ENCODE data around the gene USP7.

The USP7 gene

DNA sequence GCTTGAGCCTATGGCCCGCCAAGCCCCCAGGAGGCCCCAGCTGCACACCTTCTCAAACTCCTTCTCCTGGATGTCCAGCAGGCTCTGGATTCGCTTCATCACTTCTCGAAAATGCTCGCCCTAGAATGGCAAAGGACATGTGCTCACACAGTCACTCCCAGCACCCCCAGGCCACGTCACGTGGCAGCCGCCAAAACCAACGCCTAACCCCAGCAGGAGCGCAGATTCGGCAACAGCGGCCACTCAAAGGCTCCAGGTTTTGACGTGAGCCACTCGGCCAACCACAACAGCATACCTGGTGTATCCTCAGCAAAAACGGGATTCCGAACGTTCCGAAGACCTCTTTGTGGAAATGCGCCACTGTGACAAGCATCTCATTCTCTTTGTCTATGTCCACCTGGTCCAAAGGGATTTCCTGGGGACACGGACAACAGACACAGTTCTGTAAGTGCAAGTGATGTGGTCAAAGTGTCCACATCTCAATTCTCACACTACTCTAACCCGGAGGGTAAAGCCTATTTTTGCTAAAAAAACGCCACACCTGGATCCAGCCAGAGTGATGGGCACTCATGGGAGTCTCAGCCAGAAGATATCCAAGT lies 68.9 kb downstream of the USP7 start:
- ChIA-PET CTCF (interaction anchor here (0.6 to 2.3 kb wide), 4 partner anchors 9 to 1876 kb away, joined by 3 to 9 read pairs (median 6); no protein-coding TSS in a partner anchor), POLR2A (no interaction called here)
- over 99% methylated on average over 20 of the region's 21 CpGs for WGBS (ENCODE audit: insufficient coverage)
- Histone ChIP-seq H3K9me3 (ENCODE audit: control extremely low read depth in 1 of 5, control insufficient read depth in 4 of 5, insufficient read depth in 2 of 5, low read depth in 1 of 5, low read length in 4 of 5) (no peaks in the 10 kb centered on the region), H3K4me3 (ENCODE audit: control insufficient read depth in 1 of 7, extremely low read depth in 1 of 7, insufficient read depth in 4 of 7, low read depth in 2 of 7, low read length in 6 of 7) (no peak overlapping the region), H3K36me3 (ENCODE audit: control insufficient read depth in 4 of 4, insufficient read depth in 4 of 4, low read length in 3 of 4) (peaks cover 15 to 95% (median 66%) of the 10 kb centered on the region in 4 experiments), H3K27me3 (replicated peaks in 2 of 5; ENCODE audit: control insufficient read depth in 4 of 5, insufficient read depth in 5 of 5, low read length in 4 of 5) (no peaks in the 10 kb centered on the region), H3K27ac (ENCODE audit: insufficient read depth in 1 of 2, low read depth in 1 of 2, low read length in 2 of 2, poor library complexity in 1 of 2, severe bottlenecking in 2 of 2) (no peak overlapping the region), H3K4me1 (ENCODE audit: control extremely low read depth in 1 of 4, control insufficient read depth in 4 of 4, insufficient read depth in 4 of 4, low read length in 3 of 4) (no peaks in the 10 kb centered on the region)
- DNase-seq, result no peak

DNA sequence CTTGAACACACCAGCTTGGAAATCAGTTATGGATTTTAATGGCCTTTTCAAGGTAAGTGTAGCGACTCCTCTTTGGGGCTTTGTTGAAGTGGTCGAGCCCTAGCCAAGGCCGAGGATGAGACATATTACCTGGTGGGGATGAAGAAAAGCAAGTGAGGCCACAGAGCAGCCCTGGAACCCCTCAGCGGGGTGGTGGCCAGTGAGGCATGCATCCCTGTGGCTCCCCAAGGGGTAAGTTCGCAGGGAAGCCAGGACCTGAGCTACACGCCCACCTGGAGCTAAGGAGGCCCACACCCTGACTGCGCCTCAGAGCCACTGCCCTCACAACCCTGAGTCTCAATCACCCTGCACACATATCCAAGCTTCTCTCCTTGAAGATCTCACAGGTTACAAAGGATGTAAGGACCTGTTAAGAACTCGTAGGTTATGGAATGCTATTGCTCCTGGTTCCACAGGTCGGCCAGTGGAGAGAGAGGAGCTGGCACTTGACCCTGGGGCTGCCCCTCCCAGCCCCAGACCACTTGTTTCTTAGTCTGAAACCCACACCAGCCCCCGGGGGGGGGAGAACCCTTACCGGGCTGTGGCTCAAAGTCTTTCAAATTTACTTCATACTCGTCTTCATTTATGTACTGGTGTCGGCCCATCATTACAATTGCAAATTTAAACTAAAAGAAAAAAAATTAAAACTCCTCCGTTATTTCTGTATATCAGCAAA lies 69.6 kb downstream of the USP7 start:
- no peak overlapping the region for H3K4me3 ChIP-seq (ENCODE audit: control insufficient read depth in 1 of 7, extremely low read depth in 1 of 7, insufficient read depth in 4 of 7, low read depth in 2 of 7, low read length in 6 of 7)
- CTCF ChIA-PET, result interaction anchor here (0.7 to 1.5 kb wide), 5 partner anchors 13 to 231 kb away, joined by 3 to 5 read pairs (median 3); no protein-coding TSS in a partner anchor

DNA sequence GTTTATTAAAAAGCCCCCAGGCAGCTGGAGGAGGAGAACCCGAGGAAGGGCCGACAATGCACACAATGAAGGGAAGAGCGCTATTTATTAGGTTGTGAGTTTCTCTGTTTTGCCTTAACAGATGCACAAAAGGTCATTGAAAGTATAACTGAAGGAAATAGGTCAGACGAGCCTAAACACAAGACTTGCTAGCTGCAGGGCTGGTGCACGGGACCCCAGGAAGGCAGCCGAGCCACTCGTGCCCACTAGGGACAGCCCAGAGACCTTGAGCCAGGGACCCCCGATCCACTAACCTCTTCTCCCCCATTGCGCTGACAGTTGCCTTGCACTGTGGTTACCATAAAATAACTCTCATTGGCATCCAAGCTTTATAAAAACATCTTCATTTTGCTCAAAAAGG lies 70.3 kb downstream of the USP7 start:
- Histone ChIP-seq H3K27ac (ENCODE audit: insufficient read depth in 1 of 2, low read depth in 1 of 2, low read length in 2 of 2, poor library complexity in 1 of 2, severe bottlenecking in 2 of 2) (no peak overlapping the region), H3K36me3 (ENCODE audit: control insufficient read depth in 4 of 4, insufficient read depth in 4 of 4, low read length in 3 of 4) (peaks cover 10 to 85% (median 58%) of the 10 kb centered on the region in 4 experiments), H3K9me3 (ENCODE audit: control extremely low read depth in 1 of 5, control insufficient read depth in 4 of 5, insufficient read depth in 2 of 5, low read depth in 1 of 5, low read length in 4 of 5) (no peaks in the 10 kb centered on the region), H3K4me3 (ENCODE audit: control insufficient read depth in 1 of 7, extremely low read depth in 1 of 7, insufficient read depth in 4 of 7, low read depth in 2 of 7, low read length in 6 of 7) (no peak overlapping the region), H3K27me3 (replicated peaks in 2 of 5; ENCODE audit: control insufficient read depth in 4 of 5, insufficient read depth in 5 of 5, low read length in 4 of 5) (no peaks in the 10 kb centered on the region), H3K4me1 (ENCODE audit: control extremely low read depth in 1 of 4, control insufficient read depth in 4 of 4, insufficient read depth in 4 of 4, low read length in 3 of 4) (no peaks in the 10 kb centered on the region)
- 96% methylated on average over 9 of the region's 9 CpGs for WGBS (ENCODE audit: insufficient coverage)
- POLR2A ChIA-PET, result no interaction called here
- CTCF ChIA-PET, result interaction anchor here (1.2 to 1.5 kb wide), 4 partner anchors 13 to 232 kb away, joined by 3 to 5 read pairs (median 4); no protein-coding TSS in a partner anchor
- DNase-seq, result no peak

More for the DNA sequence above, 69.6 kb downstream of the USP7 start:
- H3K36me3 ChIP-seq (ENCODE audit: control insufficient read depth in 4 of 4, insufficient read depth in 4 of 4, low read length in 3 of 4), result peaks cover 15 to 92% (median 64%) of the 10 kb centered on the region in 4 experiments
- 95% methylated on average over 13 of the region's 14 CpGs for whole genome bisulfite sequencing (ENCODE audit: insufficient coverage)
- no peaks in the 10 kb centered on the region for H3K4me1 ChIP-seq (ENCODE audit: control extremely low read depth in 1 of 4, control insufficient read depth in 4 of 4, insufficient read depth in 4 of 4, low read length in 3 of 4)
- no peak overlapping the region for H3K27ac ChIP-seq (ENCODE audit: insufficient read depth in 1 of 2, low read depth in 1 of 2, low read length in 2 of 2, poor library complexity in 1 of 2, severe bottlenecking in 2 of 2)
- no peak for DNase-seq
- H3K9me3 ChIP-seq (ENCODE audit: control extremely low read depth in 1 of 5, control insufficient read depth in 4 of 5, insufficient read depth in 2 of 5, low read depth in 1 of 5, low read length in 4 of 5), result no peaks in the 10 kb centered on the region
- POLR2A ChIA-PET, result no interaction called here
- no peaks in the 10 kb centered on the region for H3K27me3 ChIP-seq (replicated peaks in 2 of 5; ENCODE audit: control insufficient read depth in 4 of 5, insufficient read depth in 5 of 5, low read length in 4 of 5)

DNA sequence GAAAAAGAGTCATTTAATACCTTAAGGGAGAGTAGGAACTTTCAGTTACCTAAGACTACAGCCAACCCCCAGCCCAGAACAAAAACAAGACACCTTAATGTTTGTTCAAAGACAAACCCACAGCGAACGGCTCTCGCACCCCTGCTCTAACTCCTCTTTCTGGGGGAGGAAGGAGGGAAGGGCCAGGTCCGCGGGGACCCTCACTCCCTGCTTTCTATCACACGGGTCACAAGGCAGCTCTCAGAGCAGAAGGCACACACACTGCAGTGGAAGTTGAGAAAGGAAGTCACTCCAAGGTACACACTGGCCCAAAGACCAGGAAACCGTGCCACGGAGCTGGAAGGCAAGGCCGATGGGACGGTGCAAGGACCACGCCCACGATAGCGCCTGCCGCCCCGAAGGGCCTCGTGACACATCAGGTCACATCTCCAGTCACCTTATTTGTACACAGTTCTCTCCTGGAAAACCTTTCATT lies 71.6 kb downstream of the USP7 start:
- CTCF ChIA-PET, result interaction anchor here (1.0 to 4.7 kb wide), 3 partner anchors 8 to 23 kb away, joined by 3 to 34 read pairs (median 3); no protein-coding TSS in a partner anchor
- Histone ChIP-seq H3K27me3 (replicated peaks in 2 of 5; ENCODE audit: control insufficient read depth in 4 of 5, insufficient read depth in 5 of 5, low read length in 4 of 5) (no peaks in the 10 kb centered on the region), H3K9me3 (ENCODE audit: control extremely low read depth in 1 of 5, control insufficient read depth in 4 of 5, insufficient read depth in 2 of 5, low read depth in 1 of 5, low read length in 4 of 5) (no peaks in the 10 kb centered on the region), H3K36me3 (ENCODE audit: control insufficient read depth in 4 of 4, insufficient read depth in 4 of 4, low read length in 3 of 4) (peaks cover 7 to 73% (median 48%) of the 10 kb centered on the region in 4 experiments), H3K4me3 (ENCODE audit: control insufficient read depth in 1 of 7, extremely low read depth in 1 of 7, insufficient read depth in 4 of 7, low read depth in 2 of 7, low read length in 6 of 7) (no peak overlapping the region), H3K4me1 (ENCODE audit: control extremely low read depth in 1 of 4, control insufficient read depth in 4 of 4, insufficient read depth in 4 of 4, low read length in 3 of 4) (no peaks in the 10 kb centered on the region), H3K27ac (ENCODE audit: insufficient read depth in 1 of 2, low read depth in 1 of 2, low read length in 2 of 2, poor library complexity in 1 of 2, severe bottlenecking in 2 of 2) (no peak overlapping the region)
- DNase-seq, result no peak
- POLR2A ChIA-PET, result interaction anchor here (0.8 kb wide), 1 partner anchor 10 kb away, joined by 4 read pairs; no protein-coding TSS in a partner anchor
- WGBS (ENCODE audit: insufficient coverage), result 97% methylated on average over 15 of the region's 16 CpGs

DNA sequence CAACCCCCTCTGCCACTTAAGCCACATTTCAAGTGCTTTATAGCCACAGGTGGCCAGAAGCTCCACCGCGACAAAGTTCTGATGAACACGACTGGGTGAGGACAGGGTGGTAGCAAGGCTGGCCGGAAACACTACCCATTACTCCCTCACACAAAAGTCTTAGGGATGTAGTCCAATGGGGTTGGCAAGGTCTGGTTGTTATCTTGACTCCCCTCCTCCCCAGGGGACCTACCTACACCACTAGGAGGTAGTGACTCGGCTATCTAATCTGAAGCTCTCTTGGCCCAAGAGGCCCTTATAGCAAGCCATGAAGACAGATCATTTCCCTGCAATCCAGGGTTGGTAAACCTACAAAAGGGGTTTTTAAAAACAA lies 73.2 kb downstream of the USP7 start:
- no peak for DNase-seq
- Histone ChIP-seq H3K4me3 (ENCODE audit: control insufficient read depth in 1 of 7, extremely low read depth in 1 of 7, insufficient read depth in 4 of 7, low read depth in 2 of 7, low read length in 6 of 7) (no peak overlapping the region), H3K9me3 (ENCODE audit: control extremely low read depth in 1 of 5, control insufficient read depth in 4 of 5, insufficient read depth in 2 of 5, low read depth in 1 of 5, low read length in 4 of 5) (no peaks in the 10 kb centered on the region), H3K27me3 (replicated peaks in 2 of 5; ENCODE audit: control insufficient read depth in 4 of 5, insufficient read depth in 5 of 5, low read length in 4 of 5) (peaks cover 0 to 13% (median 6%) of the 10 kb centered on the region in 5 experiments), H3K36me3 (ENCODE audit: control insufficient read depth in 4 of 4, insufficient read depth in 4 of 4, low read length in 3 of 4) (peaks cover 7 to 59% (median 40%) of the 10 kb centered on the region in 4 experiments), H3K4me1 (ENCODE audit: control extremely low read depth in 1 of 4, control insufficient read depth in 4 of 4, insufficient read depth in 4 of 4, low read length in 3 of 4) (no peaks in the 10 kb centered on the region), H3K27ac (ENCODE audit: insufficient read depth in 1 of 2, low read depth in 1 of 2, low read length in 2 of 2, poor library complexity in 1 of 2, severe bottlenecking in 2 of 2) (no peak overlapping the region)
- 70% methylated on average over 2 of the region's 5 CpGs for WGBS (ENCODE audit: insufficient coverage)
- ChIA-PET POLR2A (interaction anchor here (0.6 kb wide), 1 partner anchor 16 kb away, joined by 3 read pairs; no protein-coding TSS in a partner anchor), CTCF (interaction anchor here (1.3 to 4.7 kb wide), 7 partner anchors 8 to 244 kb away, joined by 3 to 34 read pairs (median 4); no protein-coding TSS in a partner anchor)

DNA sequence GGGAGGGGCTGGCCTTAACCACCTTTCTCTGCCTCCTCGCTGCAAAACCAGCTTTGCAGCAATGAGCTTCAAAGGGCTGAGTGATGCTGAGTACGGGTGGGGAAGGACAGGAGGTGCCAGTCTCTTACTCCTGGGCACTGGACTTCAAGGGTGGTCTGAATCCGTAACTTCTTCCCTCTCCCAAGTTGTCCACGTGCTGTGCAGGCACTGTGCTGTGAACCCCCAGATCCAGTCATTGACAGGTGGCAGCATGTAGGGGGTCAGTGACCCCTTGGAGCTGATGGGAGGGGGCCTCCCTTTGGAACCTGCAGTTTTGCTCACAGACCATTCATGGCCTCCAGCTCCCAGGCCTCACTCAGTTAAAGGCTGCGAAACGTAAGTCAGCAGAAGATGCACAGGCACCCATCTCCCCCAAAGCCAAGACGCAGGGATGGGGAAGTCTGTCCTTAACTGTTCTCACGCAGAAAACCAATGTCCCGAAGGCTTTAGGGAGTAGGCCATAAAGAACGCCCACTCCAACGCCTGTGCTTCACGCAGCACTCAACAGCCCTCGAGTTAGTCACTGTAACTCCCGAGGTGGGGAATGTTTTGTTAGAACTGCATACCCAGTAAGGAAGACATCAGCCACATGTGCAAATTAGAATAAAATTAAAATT lies 73.7 kb downstream of the USP7 start:
- H3K4me1 ChIP-seq (ENCODE audit: control extremely low read depth in 1 of 4, control insufficient read depth in 4 of 4, insufficient read depth in 4 of 4, low read length in 3 of 4), result no peaks in the 10 kb centered on the region
- H3K27ac ChIP-seq (ENCODE audit: insufficient read depth in 1 of 2, low read depth in 1 of 2, low read length in 2 of 2, poor library complexity in 1 of 2, severe bottlenecking in 2 of 2), result no peak overlapping the region
- no peaks in the 10 kb centered on the region for H3K9me3 ChIP-seq (ENCODE audit: control extremely low read depth in 1 of 5, control insufficient read depth in 4 of 5, insufficient read depth in 2 of 5, low read depth in 1 of 5, low read length in 4 of 5)
- ChIA-PET CTCF (interaction anchor here (0.7 to 4.7 kb wide), 11 partner anchors 8 to 244 kb away, joined by 3 to 34 read pairs (median 3); no protein-coding TSS in a partner anchor), POLR2A (interaction anchor here (0.6 kb wide), 1 partner anchor 16 kb away, joined by 3 read pairs; no protein-coding TSS in a partner anchor)
- DNase-seq, result no peak
- WGBS (ENCODE audit: insufficient coverage), result 89% methylated on average over 12 of the region's 14 CpGs
- peaks cover 0 to 18% (median 6%) of the 10 kb centered on the region in 5 experiments for H3K27me3 ChIP-seq (replicated peaks in 2 of 5; ENCODE audit: control insufficient read depth in 4 of 5, insufficient read depth in 5 of 5, low read length in 4 of 5)
- peaks cover 3 to 54% (median 36%) of the 10 kb centered on the region in 4 experiments for H3K36me3 ChIP-seq (ENCODE audit: control insufficient read depth in 4 of 4, insufficient read depth in 4 of 4, low read length in 3 of 4)
- no peak overlapping the region for H3K4me3 ChIP-seq (ENCODE audit: control insufficient read depth in 1 of 7, extremely low read depth in 1 of 7, insufficient read depth in 4 of 7, low read depth in 2 of 7, low read length in 6 of 7)
